ENCODE data around the gene CD302. TPM values are rescaled to one million over a fixed set of nuclear protein-coding genes. Genes with fewer than 3 reads are reported as not detected.
"Not testable (repeated sequence)": the region's sequence is repeated elsewhere in the genome, so short reads cannot be mapped to it uniquely, and the experiment has no call there.

The CD302 gene
- total RNA-seq, 1 donor from 2014 or later = 25.2 TPM

GRCh38 chr2:159793326-159793725, 4.7 kb downstream of the CD302 start:
- DNase-seq (ENCODE audit: low spot score) = no peak

- no peak for DNase-seq (ENCODE audit: low spot score)
Measured at GRCh38 chr2:159792599-159792998, 5.4 kb downstream of the CD302 start.

GRCh38 chr2:159792036-159792435, 6.0 kb downstream of the CD302 start:
- no peak for DNase-seq (ENCODE audit: low spot score)

GRCh38 chr2:159790323-159790722, 7.7 kb downstream of the CD302 start:
- no peak for DNase-seq (ENCODE audit: low spot score)

GRCh38 chr2:159788253-159788652, 9.8 kb downstream of the CD302 start:
- DNase-seq (ENCODE audit: low spot score) = no peak

DNA sequence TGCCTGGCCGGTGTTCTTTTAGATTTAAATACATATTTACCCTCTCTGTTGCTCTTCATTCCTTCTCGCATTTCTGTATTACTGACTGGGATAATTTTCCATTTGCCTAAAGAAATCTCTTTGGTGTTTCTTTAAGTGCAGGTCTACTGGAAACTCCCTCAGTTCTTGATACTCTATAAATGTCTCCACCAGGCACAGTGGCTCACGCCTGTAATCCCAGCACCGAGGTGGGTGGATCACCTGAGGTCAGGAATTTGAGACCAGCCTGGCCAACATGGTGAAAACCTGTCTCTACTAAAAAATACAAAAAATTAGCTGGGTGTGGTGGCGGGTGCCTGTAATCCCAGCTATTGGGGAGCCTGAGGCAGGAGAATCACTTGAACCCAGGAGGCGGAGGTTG, 10.4 kb downstream of the CD302 start:
- not testable (repeated sequence) for DNase-seq (ENCODE audit: low spot score)

GRCh38 chr2:159786938-159787337, 11.1 kb downstream of the CD302 start:
- no peak for DNase-seq (ENCODE audit: low spot score)

DNA sequence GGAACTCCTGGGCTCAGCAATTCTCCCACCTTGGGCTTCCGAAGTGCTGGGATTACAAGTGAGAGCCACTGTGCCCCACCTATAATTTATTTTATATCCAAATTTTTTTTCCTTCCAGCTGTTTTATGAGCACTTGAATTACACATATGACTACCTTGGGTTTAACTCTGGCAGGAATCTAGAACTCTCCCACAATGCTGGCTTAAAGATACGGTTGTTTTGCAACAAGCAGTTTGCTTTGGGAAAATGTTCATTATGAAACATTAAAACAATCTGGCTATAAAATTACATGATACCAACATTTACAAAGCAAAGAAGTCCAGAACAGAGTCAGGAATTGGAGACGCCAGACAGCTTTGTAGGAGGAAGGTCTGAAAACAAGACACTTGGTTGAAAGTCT, 12.8 kb downstream of the CD302 start:
- DNase-seq (ENCODE audit: low spot score) = no peak

DNA sequence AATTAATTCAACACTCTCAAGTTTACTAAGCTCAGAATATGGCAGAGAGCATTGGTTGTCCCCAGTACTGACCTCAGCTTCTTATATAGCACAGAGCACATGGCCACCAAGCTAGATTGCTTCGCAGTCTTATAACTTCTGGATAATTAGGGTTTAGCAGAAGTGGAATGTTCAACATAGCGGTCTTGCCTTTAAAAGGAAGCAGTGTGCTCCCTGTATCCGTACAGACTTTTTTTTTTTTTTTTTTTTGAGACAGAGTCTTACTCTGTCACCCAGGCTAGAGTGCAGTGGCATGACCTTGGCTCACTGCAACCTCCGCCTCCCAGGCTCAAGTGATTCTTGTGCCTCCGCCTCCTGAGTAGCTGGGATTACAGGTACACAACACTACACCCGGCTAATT, 13.3 kb downstream of the CD302 start:
- not testable (repeated sequence) for DNase-seq (ENCODE audit: low spot score)

DNA sequence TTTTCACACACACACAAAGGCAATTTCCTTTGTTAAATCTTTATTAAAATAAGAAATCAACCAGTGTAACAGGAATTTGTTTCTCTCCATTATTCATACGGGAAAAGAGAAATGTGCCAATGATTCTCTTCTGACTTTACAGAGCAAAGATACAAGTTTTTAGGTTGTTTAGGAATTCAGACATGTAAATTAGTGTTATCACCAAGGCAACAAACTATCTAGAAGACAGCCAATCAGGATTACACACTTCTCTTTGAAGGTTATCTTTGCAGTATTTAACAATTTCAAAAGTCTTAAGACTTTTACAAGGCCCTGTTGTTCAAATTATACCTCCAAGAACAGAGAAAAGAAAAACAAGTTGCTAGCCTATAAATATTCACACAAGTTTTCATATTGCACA, 14.5 kb downstream of the CD302 start:
- DNase-seq (ENCODE audit: low spot score) = no peak

GRCh38 chr2:159776321-159776720, 21.7 kb downstream of the CD302 start:
- DNase-seq (ENCODE audit: low spot score) = no peak

DNA sequence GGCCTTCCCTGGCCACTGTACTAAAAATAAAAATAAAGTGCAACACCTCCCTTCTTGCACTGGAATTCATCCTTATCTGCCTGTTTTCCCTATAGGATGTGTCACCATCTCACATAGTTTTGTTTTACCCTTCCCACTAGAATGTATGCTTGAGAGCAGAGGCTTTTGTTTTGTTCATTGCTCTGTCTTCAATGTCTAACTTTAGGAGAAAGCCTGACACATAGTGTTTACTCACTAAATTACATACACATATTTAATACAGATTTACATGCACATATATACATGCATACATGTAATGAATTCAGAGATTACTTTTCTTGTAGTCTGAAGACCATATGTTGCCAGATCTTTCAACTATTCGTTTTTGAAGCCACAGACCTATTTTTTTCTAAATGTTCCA, 23.0 kb downstream of the CD302 start:
- no peak for DNase-seq (ENCODE audit: low spot score)

DNA sequence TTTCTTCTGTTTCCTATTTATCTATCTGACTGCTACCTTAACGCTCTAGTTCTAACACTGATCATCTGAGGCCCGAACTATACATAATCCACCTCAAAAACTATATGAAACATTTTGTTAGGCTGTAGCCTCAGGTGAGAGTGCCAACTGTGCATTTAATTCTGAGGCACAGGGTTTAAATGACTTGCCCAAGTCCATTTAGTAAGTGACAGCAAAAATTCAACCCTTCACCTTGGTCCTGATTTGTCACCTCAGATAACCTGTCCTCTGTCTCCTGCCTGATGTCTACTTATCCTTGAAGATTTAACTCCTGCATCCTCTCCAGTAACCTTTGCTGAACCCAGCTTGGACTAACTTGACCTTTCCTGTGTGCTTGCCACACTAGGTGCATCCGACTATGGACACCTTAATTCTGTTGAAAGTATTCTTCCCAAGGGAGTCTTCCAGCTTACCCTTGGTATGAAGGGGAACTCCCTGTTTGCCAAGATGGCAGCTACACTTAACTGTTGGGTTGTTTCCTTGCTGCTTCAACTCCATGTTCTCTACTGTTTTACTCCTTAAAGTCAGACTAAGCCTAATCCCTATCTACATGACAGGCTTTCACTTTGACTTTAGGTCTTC, 23.5 kb downstream of the CD302 start:
- no peak for DNase-seq (ENCODE audit: low spot score)

DNA sequence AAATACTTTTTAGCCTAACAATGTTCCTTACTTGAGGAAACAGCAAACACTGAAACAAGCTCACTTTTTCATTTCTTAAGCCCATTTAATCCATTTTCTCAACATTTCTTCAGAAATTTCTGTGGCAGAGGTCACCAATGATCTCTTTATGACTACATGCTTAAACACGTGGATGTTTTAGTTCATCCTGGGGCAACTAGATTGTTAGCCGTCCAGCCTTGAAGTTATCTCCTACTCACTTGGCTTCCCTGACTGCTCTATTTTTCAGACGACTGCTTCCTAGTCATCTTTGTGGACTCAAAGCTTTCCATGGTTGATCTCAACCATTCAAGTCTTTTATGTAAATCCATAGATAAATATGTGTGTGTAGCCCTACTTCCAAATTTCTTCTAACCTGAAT, 24.1 kb downstream of the CD302 start:
- no peak for DNase-seq (ENCODE audit: low spot score)

- DNase-seq (ENCODE audit: low spot score) = no peak
Measured at GRCh38 chr2:159773426-159773825, 24.6 kb downstream of the CD302 start.

DNA sequence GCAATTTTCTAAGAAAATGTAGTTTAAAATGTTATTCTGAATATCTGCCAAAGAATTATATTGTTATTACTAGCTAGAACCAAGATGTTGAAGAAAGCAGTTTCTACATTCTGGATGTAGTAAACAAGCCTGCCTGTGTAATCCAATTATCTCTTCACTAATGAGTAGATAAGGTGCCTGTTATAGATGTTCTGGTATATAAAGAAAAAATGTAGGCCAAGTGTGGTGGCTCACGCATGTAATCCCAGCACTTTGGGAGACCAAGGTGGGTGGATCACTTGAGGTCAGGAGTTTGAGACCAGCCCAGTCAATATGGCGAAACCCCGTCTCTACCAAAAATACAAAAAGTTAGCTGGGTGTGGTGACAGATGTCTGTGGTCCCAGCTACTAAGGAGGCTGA, 28.9 kb downstream of the CD302 start:
- DNase-seq (ENCODE audit: low spot score) = no peak

GRCh38 chr2:159762075-159762474, 35.9 kb downstream of the CD302 start:
- no peak for DNase-seq (ENCODE audit: low spot score)

- no peak for DNase-seq (ENCODE audit: low spot score)
Measured at GRCh38 chr2:159760326-159760725, 37.7 kb downstream of the CD302 start.

- DNase-seq (ENCODE audit: low spot score) = no peak
Measured at GRCh38 chr2:159759577-159759976, 38.4 kb downstream of the CD302 start.

- no peak for DNase-seq (ENCODE audit: low spot score)
Measured at GRCh38 chr2:159758686-159759085, 39.3 kb downstream of the CD302 start.

DNA sequence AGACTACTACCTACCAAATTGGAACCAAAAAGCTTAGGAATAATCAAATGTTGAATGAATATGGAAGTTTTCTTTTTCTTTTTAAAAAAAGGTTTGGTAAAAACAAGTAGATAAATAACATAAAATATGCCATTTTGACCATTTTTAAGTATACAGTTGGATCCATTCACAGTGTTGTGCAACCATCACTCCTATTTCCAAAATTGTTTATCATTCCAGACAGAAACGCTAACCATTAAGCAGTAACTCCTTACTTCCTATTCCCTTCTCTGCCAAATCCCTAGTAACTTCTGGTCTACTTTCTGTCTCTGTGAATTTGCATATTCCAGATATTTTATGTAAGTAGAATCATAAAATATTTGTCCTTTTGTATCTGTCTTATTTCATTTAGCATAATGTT, 39.8 kb downstream of the CD302 start:
- no peak for DNase-seq (ENCODE audit: low spot score)

DNA sequence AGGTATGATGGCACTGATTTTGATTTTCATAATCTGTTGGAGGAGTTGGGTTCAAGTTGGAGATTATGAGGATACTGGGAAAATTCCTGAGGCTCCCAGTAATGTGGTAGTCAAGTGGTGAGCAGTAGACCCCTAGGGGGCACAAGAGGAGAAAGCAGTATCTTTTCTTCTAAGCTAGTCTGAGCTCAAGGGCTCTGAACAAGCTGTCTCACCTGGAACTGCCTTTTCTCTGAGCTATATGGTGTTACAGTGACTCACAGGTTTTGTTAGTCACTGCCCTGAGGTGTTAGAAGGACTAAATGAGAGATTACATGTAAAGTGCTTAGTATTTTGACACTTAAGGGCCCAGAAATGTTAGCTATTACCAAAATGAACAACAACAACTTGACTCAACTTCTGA, 42.2 kb downstream of the CD302 start:
- DNase-seq (ENCODE audit: low spot score) = no peak

DNA sequence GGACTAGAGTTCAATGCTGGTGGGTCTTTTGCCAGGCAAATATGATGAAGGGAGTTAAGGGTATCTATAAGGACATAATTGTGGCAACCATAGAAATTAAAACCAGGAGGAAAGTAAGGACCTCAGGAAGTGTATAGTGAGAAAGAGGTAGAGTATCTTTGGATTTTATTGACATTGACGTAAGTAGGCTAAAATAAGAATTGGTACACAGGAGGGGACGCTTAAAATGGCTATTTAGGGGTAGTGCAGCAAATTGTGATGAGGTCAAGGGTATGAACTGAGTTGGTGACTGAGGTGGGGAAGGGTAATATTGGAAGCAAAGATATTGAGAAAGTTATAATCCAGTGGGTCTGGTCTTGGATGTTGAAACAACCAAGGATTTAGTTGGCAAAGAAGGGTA, 43.0 kb downstream of the CD302 start:
- DNase-seq (ENCODE audit: low spot score) = no peak

GRCh38 chr2:159753797-159754196, 44.2 kb downstream of the CD302 start:
- no peak for DNase-seq (ENCODE audit: low spot score)

All from ureter (tissue), 1 donor.